ENCODE measurements around the gene TNS4.

DNA sequence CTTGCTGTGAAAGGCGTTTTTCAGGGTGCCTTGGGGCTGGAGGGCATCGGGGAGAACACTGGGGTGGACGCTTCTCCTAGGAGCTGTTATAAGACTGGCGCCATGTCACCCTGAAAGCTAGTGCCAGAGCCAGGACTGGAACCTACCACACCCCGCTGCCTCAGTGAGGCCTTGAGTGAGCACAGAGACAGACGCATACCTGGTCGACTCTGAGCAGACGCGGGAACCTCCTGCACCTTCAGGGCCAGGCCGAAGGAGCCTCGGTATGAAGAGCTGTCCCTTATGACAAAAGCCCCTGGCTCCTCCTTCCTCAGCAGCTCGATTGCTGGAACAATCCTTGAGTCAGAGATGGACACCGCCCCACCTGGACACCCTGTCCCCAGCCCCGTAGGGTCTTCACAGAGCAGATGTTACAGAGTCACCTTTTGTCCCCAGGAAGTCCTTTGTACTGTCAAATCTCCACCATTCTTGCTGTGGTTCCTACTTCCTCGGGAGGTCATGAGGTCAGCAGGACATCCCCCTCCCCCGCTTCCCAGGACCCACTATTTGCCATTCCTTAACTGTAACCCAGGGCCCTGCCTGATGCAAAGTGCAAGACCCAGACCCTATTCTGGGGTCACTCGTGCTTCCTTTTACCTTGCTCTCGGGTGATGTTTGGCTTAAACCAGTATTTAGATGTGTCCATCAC lies 17.0 kb downstream of the TNS4 start:
- TF ChIP-seq, protein P1, sequence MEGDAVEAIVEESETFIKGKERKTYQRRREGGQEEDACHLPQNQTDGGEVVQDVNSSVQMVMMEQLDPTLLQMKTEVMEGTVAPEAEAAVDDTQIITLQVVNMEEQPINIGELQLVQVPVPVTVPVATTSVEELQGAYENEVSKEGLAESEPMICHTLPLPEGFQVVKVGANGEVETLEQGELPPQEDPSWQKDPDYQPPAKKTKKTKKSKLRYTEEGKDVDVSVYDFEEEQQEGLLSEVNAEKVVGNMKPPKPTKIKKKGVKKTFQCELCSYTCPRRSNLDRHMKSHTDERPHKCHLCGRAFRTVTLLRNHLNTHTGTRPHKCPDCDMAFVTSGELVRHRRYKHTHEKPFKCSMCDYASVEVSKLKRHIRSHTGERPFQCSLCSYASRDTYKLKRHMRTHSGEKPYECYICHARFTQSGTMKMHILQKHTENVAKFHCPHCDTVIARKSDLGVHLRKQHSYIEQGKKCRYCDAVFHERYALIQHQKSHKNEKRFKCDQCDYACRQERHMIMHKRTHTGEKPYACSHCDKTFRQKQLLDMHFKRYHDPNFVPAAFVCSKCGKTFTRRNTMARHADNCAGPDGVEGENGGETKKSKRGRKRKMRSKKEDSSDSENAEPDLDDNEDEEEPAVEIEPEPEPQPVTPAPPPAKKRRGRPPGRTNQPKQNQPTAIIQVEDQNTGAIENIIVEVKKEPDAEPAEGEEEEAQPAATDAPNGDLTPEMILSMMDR (conservative IDR thresholded peaks at IDR 0.05; ENCODE audit: low read length), result no peak
- TF ChIP-seq EZH2phosphoT487 (IDR thresholded peaks at IDR 0.05; ENCODE audit: borderline replicate concordance, low read depth, low read length), result no peak
